Activated CD4-positive, alpha-beta memory T cell treated with anti-CD3 and anti-CD28 coated beads for 36 hours (primary cell): ENCODE results near the gene CNTNAP5. TPM values are rescaled to one million over a fixed set of nuclear protein-coding genes. Genes with fewer than 3 reads are reported as not detected.

Experiments used
- CTCF ChIA-PET: fragments of 350-600 bp; sonication (Branson Sonifier 250); formaldehyde crosslinking; loops from one replicate; lab custom pipeline; 2021; ENCODE audit warnings: antibody characterized with exemption, inconsistent platforms; lab: Charles Lee
- POLR2A ChIA-PET: fragments of 350-600 bp; sonication (Branson Sonifier 250); formaldehyde crosslinking; loops from one replicate; lab custom pipeline; 2021; ENCODE audit warnings: antibody characterized with exemption; lab: Charles Lee
- DNase-seq: peaks from one replicate; pipeline ENCODE4 v3.0.0-alpha.2; 2020
- H3K27ac Mint-ChIP-seq: one replicate; pipeline ENCODE4 v1.8.0; 2021; ENCODE audit warnings: mixed read lengths
- H3K27me3 Mint-ChIP-seq: one replicate; pipeline ENCODE4 v1.8.0; 2021; ENCODE audit warnings: mixed read lengths
- H3K36me3 Mint-ChIP-seq: one replicate; pipeline ENCODE4 v1.8.0; 2021; ENCODE audit warnings: mixed read lengths
- H3K4me1 Mint-ChIP-seq: one replicate; pipeline ENCODE4 v1.8.0; 2021; ENCODE audit warnings: low read depth, mixed read lengths
- H3K4me3 Mint-ChIP-seq: one replicate; pipeline ENCODE4 v1.8.0; 2021; ENCODE audit warnings: mild to moderate bottlenecking, mixed read lengths
- H3K9me3 Mint-ChIP-seq: one replicate; pipeline ENCODE4 v1.8.0; 2021; ENCODE audit warnings: mixed read lengths
- intact Hi-C: fragments of 100-400 bp; cut with micrococcal nuclease; formaldehyde crosslinking; loops from one replicate; pipeline ENCODE4 v1.15.1; 2023
- total RNA-seq, 2 experiments: library from RNA; stranded (reverse); gene quantifications; one replicate each; pipeline ENCODE4 v1.2.3, GENCODE V29; 2021

CNTNAP5 gene
- total RNA-seq, 2 experiments from 2014 or later = not detected

- no peak overlapping the region for H3K4me3 Mint-ChIP-seq
- H3K36me3 Mint-ChIP-seq = no peaks in the 10 kb centered on the region
- no peaks in the 10 kb centered on the region for H3K4me1 Mint-ChIP-seq
- no peak for DNase-seq
- CTCF ChIA-PET = no interaction called here
- no peaks in the 10 kb centered on the region for H3K27me3 Mint-ChIP-seq
- POLR2A ChIA-PET = no interaction called here
- no peak overlapping the region for H3K27ac Mint-ChIP-seq
- intact Hi-C loops = no loop called here
- no peaks in the 10 kb centered on the region for H3K9me3 Mint-ChIP-seq
Measured at GRCh38 chr2:124646166-124646815, 621.2 kb downstream of the CNTNAP5 start.

- CTCF ChIA-PET = no interaction called here
- Mint-ChIP-seq H3K36me3 (no peaks in the 10 kb centered on the region), H3K4me3 (no peak overlapping the region), H3K27me3 (no peaks in the 10 kb centered on the region), H3K9me3 (no peaks in the 10 kb centered on the region), H3K27ac (no peak overlapping the region), H3K4me1 (no peaks in the 10 kb centered on the region)
- intact Hi-C loops = no loop called here
- DNase-seq = no peak
- POLR2A ChIA-PET = no interaction called here
Measured at GRCh38 chr2:124647245-124647644, 622.2 kb downstream of the CNTNAP5 start.

- CTCF ChIA-PET = no interaction called here
- POLR2A ChIA-PET = no interaction called here
Measured at GRCh38 chr2:124647663-124648062, 622.6 kb downstream of the CNTNAP5 start.

GRCh38 chr2:124649001-124649400 is 623.9 kb downstream of the CNTNAP5 start:
- no peaks in the 10 kb centered on the region for H3K36me3 Mint-ChIP-seq
- H3K27ac Mint-ChIP-seq = no peak overlapping the region
- ChIA-PET CTCF (no interaction called here), POLR2A (no interaction called here)
- intact Hi-C loops = no loop called here
- no peaks in the 10 kb centered on the region for H3K4me1 Mint-ChIP-seq
- H3K27me3 Mint-ChIP-seq = no peaks in the 10 kb centered on the region
- DNase-seq = no peak
- no peak overlapping the region for H3K4me3 Mint-ChIP-seq
- peaks cover 2% of the 10 kb centered on the region for H3K9me3 Mint-ChIP-seq

More at GRCh38 chr2:124647663-124648062, 622.6 kb downstream of the CNTNAP5 start:
- Mint-ChIP-seq H3K9me3 (no peaks in the 10 kb centered on the region), H3K4me3 (no peak overlapping the region), H3K27me3 (no peaks in the 10 kb centered on the region), H3K27ac (no peak overlapping the region), H3K4me1 (no peaks in the 10 kb centered on the region), H3K36me3 (no peaks in the 10 kb centered on the region)
- no peak for DNase-seq
- intact Hi-C loops = no loop called here

- Mint-ChIP-seq H3K4me3 (no peak overlapping the region), H3K4me1 (no peaks in the 10 kb centered on the region), H3K36me3 (no peaks in the 10 kb centered on the region), H3K9me3 (peaks cover 5% of the 10 kb centered on the region), H3K27ac (no peak overlapping the region), H3K27me3 (no peaks in the 10 kb centered on the region)
- CTCF ChIA-PET = no interaction called here
- POLR2A ChIA-PET = no interaction called here
- intact Hi-C loops = no loop called here
- DNase-seq = no peak
Measured at GRCh38 chr2:124652099-124652498, 627.0 kb downstream of the CNTNAP5 start.

GRCh38 chr2:124658373-124658772 is 633.3 kb downstream of the CNTNAP5 start:
- H3K4me3 Mint-ChIP-seq = no peak overlapping the region
- no peak for DNase-seq
- peaks cover 12% of the 10 kb centered on the region for H3K9me3 Mint-ChIP-seq
- CTCF ChIA-PET = no interaction called here
- POLR2A ChIA-PET = no interaction called here
- no peaks in the 10 kb centered on the region for H3K36me3 Mint-ChIP-seq
- no peaks in the 10 kb centered on the region for H3K27me3 Mint-ChIP-seq
- no peaks in the 10 kb centered on the region for H3K4me1 Mint-ChIP-seq
- no peak overlapping the region for H3K27ac Mint-ChIP-seq
- intact Hi-C loops = no loop called here

- H3K27me3 Mint-ChIP-seq = no peaks in the 10 kb centered on the region
- H3K36me3 Mint-ChIP-seq = no peaks in the 10 kb centered on the region
- H3K9me3 Mint-ChIP-seq = peaks cover 14% of the 10 kb centered on the region
- CTCF ChIA-PET = no interaction called here
- intact Hi-C loops = no loop called here
- POLR2A ChIA-PET = no interaction called here
- H3K27ac Mint-ChIP-seq = no peak overlapping the region
- no peak for DNase-seq
- no peak overlapping the region for H3K4me3 Mint-ChIP-seq
- no peaks in the 10 kb centered on the region for H3K4me1 Mint-ChIP-seq
Measured at GRCh38 chr2:124661558-124661957, 636.5 kb downstream of the CNTNAP5 start.

GRCh38 chr2:124662946-124663644 is 638.0 kb downstream of the CNTNAP5 start:
- Mint-ChIP-seq H3K4me3 (no peak overlapping the region), H3K9me3 (peaks cover 15% of the 10 kb centered on the region), H3K27me3 (no peaks in the 10 kb centered on the region), H3K4me1 (no peaks in the 10 kb centered on the region), H3K36me3 (no peaks in the 10 kb centered on the region), H3K27ac (no peak overlapping the region)
- intact Hi-C loops = no loop called here
- POLR2A ChIA-PET = no interaction called here
- CTCF ChIA-PET = no interaction called here
- DNase-seq = no peak

GRCh38 chr2:124663645-124663997 is 638.5 kb downstream of the CNTNAP5 start:
- Mint-ChIP-seq H3K36me3 (no peaks in the 10 kb centered on the region), H3K27ac (no peak overlapping the region), H3K4me1 (no peaks in the 10 kb centered on the region), H3K27me3 (no peaks in the 10 kb centered on the region), H3K9me3 (peaks cover 15% of the 10 kb centered on the region), H3K4me3 (no peak overlapping the region)
- DNase-seq = no peak
- ChIA-PET CTCF (no interaction called here), POLR2A (no interaction called here)
- intact Hi-C loops = no loop called here

- POLR2A ChIA-PET = no interaction called here
- H3K27me3 Mint-ChIP-seq = no peaks in the 10 kb centered on the region
Measured at GRCh38 chr2:124664363-124664762, 639.3 kb downstream of the CNTNAP5 start.

GRCh38 chr2:124666976-124667375 is 641.9 kb downstream of the CNTNAP5 start:
- Mint-ChIP-seq H3K4me1 (no peaks in the 10 kb centered on the region), H3K27me3 (no peaks in the 10 kb centered on the region), H3K9me3 (peaks cover 12% of the 10 kb centered on the region), H3K27ac (no peak overlapping the region), H3K4me3 (no peak overlapping the region), H3K36me3 (no peaks in the 10 kb centered on the region)
- DNase-seq = no peak
- CTCF ChIA-PET = no interaction called here
- POLR2A ChIA-PET = no interaction called here
- intact Hi-C loops = no loop called here

More at GRCh38 chr2:124664363-124664762, 639.3 kb downstream of the CNTNAP5 start:
- H3K9me3 Mint-ChIP-seq = peaks cover 15% of the 10 kb centered on the region
- no peak for DNase-seq
- CTCF ChIA-PET = no interaction called here
- intact Hi-C loops = no loop called here
- no peak overlapping the region for H3K4me3 Mint-ChIP-seq
- H3K36me3 Mint-ChIP-seq = no peaks in the 10 kb centered on the region
- no peaks in the 10 kb centered on the region for H3K4me1 Mint-ChIP-seq
- H3K27ac Mint-ChIP-seq = no peak overlapping the region

GRCh38 chr2:124668161-124668560 is 643.1 kb downstream of the CNTNAP5 start:
- H3K4me3 Mint-ChIP-seq = no peak overlapping the region
- CTCF ChIA-PET = no interaction called here
- intact Hi-C loops = no loop called here

GRCh38 chr2:124670187-124670586 is 645.1 kb downstream of the CNTNAP5 start:
- no peak overlapping the region for H3K27ac Mint-ChIP-seq
- no peak for DNase-seq
- POLR2A ChIA-PET = no interaction called here
- peaks cover 10% of the 10 kb centered on the region for H3K9me3 Mint-ChIP-seq
- no peaks in the 10 kb centered on the region for H3K4me1 Mint-ChIP-seq
- CTCF ChIA-PET = no interaction called here
- no peaks in the 10 kb centered on the region for H3K36me3 Mint-ChIP-seq
- no peak overlapping the region for H3K4me3 Mint-ChIP-seq
- H3K27me3 Mint-ChIP-seq = no peaks in the 10 kb centered on the region
- intact Hi-C loops = no loop called here

More at GRCh38 chr2:124668161-124668560, 643.1 kb downstream of the CNTNAP5 start:
- POLR2A ChIA-PET = no interaction called here
- Mint-ChIP-seq H3K27me3 (no peaks in the 10 kb centered on the region), H3K36me3 (no peaks in the 10 kb centered on the region), H3K4me1 (no peaks in the 10 kb centered on the region), H3K9me3 (peaks cover 14% of the 10 kb centered on the region), H3K27ac (no peak overlapping the region)
- DNase-seq = no peak
